ENCODE data around the gene NOP53.
"Not testable (repeated sequence)": the region's sequence is repeated elsewhere in the genome, so short reads cannot be mapped to it uniquely, and the experiment has no call there.

NOP53 gene

DNA sequence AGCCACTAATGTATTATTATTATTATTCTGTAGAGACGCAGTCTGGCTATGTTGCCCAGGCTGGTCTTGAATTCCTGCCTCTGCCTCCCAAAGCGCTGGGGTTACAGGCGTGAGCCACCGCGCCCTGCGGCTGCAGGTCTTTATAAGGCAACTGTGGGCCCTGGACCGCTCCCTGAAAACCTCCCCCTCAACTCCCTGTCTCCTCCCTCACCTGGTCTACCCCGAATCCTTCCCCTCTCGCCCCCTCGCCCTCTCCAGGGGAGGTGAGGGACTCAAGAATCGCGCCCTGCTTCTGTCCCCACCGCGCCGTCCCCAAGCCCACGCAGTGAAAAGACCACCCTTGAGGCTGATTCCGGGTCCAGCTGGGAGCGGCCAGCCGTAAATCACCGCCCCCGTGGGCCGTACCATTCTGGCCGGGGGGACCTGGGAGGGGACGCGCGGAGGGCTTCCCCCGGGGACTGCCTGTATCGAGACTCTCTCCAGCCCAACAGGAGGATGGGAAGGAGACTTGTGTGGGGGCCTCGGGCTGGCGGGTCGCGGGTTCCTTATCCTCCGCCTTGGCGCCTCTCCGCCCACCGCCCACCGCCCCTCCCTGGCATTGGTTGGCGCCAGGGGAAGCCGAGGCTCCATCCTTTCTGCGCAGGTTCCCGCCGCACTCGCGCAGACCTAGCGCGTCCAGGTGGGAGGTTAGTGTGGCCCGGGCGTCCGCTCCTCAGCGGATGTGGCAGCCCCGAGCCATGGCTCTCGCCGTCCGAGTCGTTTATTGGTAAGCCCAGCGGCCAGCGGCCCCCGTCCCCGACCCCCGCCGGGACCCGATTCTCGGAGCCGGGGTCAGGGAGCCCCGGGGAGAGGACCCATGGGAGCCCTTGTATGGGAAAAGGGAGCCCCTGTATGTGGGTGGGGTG is 33.0 kb downstream of the NOP53 start, which contains the start of gene SELENOW:
Gene SELENOW (plus strand): TSS at position 655 of the 905 bp plus-strand sequence. CDS start 83 bp downstream, at position 738.
- no peak for DNase-seq

DNA sequence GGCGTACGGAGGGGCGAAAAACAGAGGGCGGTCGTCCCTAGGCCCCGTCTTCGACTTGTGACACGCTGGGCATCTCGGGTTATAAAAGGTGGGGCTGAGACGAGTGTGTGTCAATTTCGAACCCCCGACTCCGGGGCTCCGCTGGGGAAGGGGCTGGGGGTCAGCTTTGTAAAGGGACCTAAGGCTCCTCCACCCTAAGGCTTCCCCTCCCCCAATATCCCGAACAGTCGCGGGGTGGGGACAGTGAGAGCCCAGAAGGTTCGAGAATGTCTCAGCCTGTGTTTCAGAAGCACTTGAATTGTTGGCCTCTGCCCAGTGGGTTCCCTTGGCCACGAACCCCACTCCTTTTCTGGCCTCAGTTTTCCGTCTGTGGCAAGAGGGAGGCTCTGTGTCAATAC is 33.6 kb downstream of the NOP53 start:
- DNase-seq = no peak

GRCh38 chr19:47779524-47780214 is 34.3 kb downstream of the NOP53 start:
- no peak for DNase-seq

GRCh38 chr19:47780215-47780551 is 34.8 kb downstream of the NOP53 start:
- no peak for DNase-seq

- no peak for DNase-seq
These were observed 36.4 kb downstream of the NOP53 start for GRCh38 chr19:47781590-47782262.

GRCh38 chr19:47786566-47786965 is 41.2 kb downstream of the NOP53 start:
- DNase-seq = no peak

DNA sequence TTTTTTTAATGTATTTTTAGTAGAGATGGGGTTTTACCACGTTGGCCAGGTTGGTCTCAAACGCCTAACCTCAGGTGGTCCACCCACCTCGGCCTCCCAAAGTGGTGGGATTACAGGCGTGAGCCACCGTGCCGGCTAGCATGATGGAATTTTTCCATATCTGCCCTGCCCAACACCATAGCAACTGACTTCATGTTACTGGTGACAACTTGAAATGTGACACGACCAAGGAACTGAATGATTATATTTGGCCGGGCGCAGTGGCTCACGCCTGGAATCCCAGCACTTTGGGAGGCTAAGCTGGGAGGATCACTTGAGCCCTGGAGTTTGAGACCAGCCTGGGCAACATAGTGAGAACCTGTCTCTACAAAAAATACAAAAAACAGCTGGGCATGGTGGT is 42.0 kb downstream of the NOP53 start:
- not testable (repeated sequence) for DNase-seq

DNA sequence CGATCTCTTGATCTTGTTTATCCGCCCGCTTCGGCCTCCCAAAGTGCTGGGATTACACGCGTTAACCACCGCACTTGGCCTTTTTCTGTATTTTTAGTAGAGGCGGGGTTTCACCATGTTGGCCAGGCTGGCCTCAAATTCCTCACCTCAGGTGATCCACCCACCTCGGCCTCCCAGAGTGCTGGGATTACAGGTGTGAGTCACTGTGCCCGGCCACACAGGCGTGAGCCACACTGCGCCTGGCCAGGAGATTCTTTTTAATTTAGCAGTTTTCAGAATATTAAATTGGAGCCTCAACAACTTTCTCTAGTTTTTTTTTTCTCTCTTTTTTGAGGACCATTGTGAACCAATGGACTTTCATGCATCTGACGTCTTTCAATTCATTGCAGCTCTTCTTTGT is 44.5 kb downstream of the NOP53 start:
- DNase-seq = not testable (repeated sequence)

GRCh38 chr19:47790398-47790814 is 45.1 kb downstream of the NOP53 start:
- DNase-seq = no peak

- no peak for DNase-seq
These were observed 47.3 kb downstream of the NOP53 start for GRCh38 chr19:47792616-47793015.

DNA sequence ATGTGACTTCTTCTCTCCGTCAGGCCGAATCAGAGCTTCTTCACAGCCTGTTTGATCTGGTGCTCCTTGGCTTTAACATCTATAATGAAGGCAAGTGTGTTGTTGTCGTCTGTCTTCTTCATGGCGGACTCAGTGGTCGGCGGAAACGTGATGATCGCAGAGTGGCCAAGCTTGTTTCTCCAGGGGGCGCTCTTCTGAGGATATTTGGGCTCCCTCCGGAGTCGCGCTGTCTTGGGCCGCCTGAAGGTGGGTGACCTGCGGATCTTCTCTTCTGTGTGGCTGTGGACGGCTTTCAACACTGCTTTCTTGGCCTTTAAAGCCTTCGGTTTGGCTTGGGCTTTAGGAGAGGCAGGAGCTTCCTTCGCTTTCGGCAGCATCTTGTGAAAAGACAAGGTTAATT is 49.2 kb downstream of the NOP53 start:
- DNase-seq = no peak

- no peak for DNase-seq
These were observed 51.4 kb downstream of the NOP53 start for GRCh38 chr19:47796785-47797184.

- DNase-seq = no peak
These were observed 52.9 kb downstream of the NOP53 start for GRCh38 chr19:47797996-47798903.

DNA sequence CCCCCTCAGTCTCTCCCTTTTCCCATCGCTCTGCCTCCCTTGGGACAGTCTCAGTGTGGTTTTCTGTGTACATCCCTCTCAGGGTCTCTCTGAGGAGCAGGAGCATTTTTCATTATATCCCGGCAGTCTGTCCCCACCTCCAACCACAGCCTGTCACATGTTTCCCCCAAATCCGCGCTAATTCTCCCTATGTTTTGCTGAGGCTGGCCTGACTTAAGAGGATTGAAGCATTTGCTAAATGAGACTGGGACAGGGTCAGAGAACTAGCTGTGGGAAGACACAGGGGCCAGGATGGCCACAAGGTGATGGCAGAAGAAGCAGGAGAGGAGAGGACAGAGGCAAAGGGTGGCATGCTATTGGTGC is 53.5 kb downstream of the NOP53 start:
- DNase-seq = no peak

- DNase-seq = no peak
These were observed 55.9 kb downstream of the NOP53 start for GRCh38 chr19:47801270-47801669.

- no peak for DNase-seq
These were observed 57.2 kb downstream of the NOP53 start for GRCh38 chr19:47802521-47803043.

- DNase-seq = not testable (repeated sequence)
These were observed 57.8 kb downstream of the NOP53 start for GRCh38 chr19:47803148-47803547.

GRCh38 chr19:47803671-47804070 is 58.3 kb downstream of the NOP53 start:
- DNase-seq = not testable (repeated sequence)

- not testable (repeated sequence) for DNase-seq
These were observed 59.1 kb downstream of the NOP53 start, which contains the start of gene TPRX1 for GRCh38 chr19:47804451-47804850. Gene TPRX1 (minus strand): TSS chr19:47804551. CDS start chr19:47804539, 12 bp downstream.

DNA sequence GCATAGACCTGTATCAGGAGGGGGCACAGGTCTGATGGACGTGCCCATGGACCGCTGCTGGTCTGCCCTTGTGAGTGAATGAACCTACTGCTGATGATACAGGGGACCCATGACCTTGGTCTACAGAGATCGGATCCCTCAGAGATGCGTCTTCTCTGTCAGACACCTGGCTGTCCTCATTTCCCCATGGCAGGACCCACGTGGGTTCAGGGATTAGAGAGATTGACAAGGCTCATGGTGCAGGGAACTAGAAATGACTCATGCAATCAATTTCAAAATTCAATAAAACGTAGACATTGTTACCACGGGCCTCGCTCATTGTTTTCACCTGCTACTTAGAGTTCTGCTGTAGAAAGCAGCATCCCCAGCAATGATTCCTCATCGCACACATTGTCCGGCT is 60.0 kb downstream of the NOP53 start:
- no peak for DNase-seq

DNA sequence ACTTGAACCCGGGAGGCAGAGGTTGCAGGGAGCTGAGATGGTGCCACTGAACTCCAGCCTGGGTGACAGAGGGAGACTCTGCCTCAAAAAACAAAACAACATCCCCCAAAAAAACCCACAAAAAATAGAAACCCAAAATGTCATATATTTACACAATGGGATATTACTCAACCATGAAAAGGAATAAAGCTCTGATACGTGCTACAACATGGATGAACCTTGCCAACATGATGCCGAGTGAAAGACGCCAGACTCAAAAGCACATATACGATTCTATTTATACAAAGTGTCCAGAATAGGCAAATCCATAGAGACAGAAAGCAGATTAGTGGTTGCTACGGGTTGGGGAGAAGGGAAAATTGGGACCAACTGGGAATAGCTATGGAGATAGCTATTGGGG is 61.1 kb downstream of the NOP53 start:
- DNase-seq = no peak

Measured in SIG-M5 (cell line).